Body of pancreas (tissue), 4 donors: ENCODE measurements around the gene MRPL3. TPM values are rescaled to one million over a fixed set of nuclear protein-coding genes. Genes with fewer than 3 reads are reported as not detected.
A peak's percentile ranks its signal among the peaks of the same experiment; 100 is the strongest.

Experiments
- ATAC-seq: fragments of 150-250 bp; one replicate; pipeline ENCODE4 v1.9.1; 2016
- DNase-seq, 4 donors: peaks; one replicate each; pipeline ENCODE4 v3.0.0-alpha.2; 2019
- H3K27ac ChIP-seq, 4 donors: fragments of 200-600 bp; sonication (generic); 1 replicate in 3 of 4; 2 replicates in 1 of 4; pipeline versions ENCODE4 v1.5.1 to v1.6.1; 2016 to 2019; ENCODE audit warnings: mild to moderate bottlenecking in 1 of 4, mixed read lengths in 1 of 4, moderate library complexity in 1 of 4
- H3K27me3 ChIP-seq, 2 donors: fragments of 200-600 bp; sonication (generic); one replicate each; pipeline ENCODE4 v1.6.0; 2016; ENCODE audit warnings: mild to moderate bottlenecking in 1 of 2
- H3K36me3 ChIP-seq, 2 donors: fragments of 200-600 bp; sonication (generic); replicated peaks in 1 of 2; 2 replicates each; pipeline ENCODE4 v1.5.1; 2016; ENCODE audit warnings: low read depth in 2 of 2; ENCODE audit not compliant: insufficient read depth in 1 of 2
- H3K4me1 ChIP-seq: fragments of 200-600 bp; sonication (generic); one replicate; pipeline ENCODE4 v1.6.0; 2016
- H3K4me3 ChIP-seq, 2 donors: fragments of 200-600 bp; sonication (generic); 1 replicate in 1 of 2; 2 replicates in 1 of 2; pipeline ENCODE4 v1.5.1; 2016 to 2019
- H3K9me3 ChIP-seq, 3 donors: fragments of 200-600 bp; sonication (generic); 1 replicate in 2 of 3; 2 replicates in 1 of 3; pipeline ENCODE4 v1.5.1; 2016
- CTCF ChIP-seq, 7 experiments: fragments of 450-650 bp in 4 of 7; fragments of 200-600 bp in 3 of 7; sonication (generic) in 3 of 7; IDR thresholded peaks; one replicate each; pipeline ENCODE4 v1.5.1; 2016 to 2019; ENCODE audit warnings: antibody characterized with exemption in 7 of 7
- POLR2A ChIP-seq, 3 donors: fragments of 450-650 bp; IDR thresholded peaks; one replicate each; pipeline ENCODE4 v1.6.1; 2016; ENCODE audit warnings: antibody characterized with exemption in 3 of 3, mild to moderate bottlenecking in 2 of 3
- WGBS, 2 donors: methylation state at CpG; one replicate each; pipeline ENCODE4 v1.1.5; 2017; 5-methylcytosine and 5-hydroxymethylcytosine counted together
- intact Hi-C: fragments of 100-400 bp; cut with DNase I; formaldehyde crosslinking; loops from one replicate; pipeline ENCODE4 v1.15.1; 2023
- total RNA-seq, 2 donors: library from RNA; depleted of rRNA; stranded (reverse); fragments of >200 nt; gene quantifications; one replicate each; pipeline ENCODE4 v1.1.0, GENCODE V29; 2016

Gene MRPL3
- total RNA-seq = 10 to 100 TPM; 41.5 to 43.1 TPM

GRCh38 chr3:131502530-131503319 lies at the start of gene MRPL3:
TSS of gene MRPL3 (minus strand) at chr3:131502971. CDS start at chr3:131502821, 150 bp downstream.
- WGBS, 2 donors = 2% methylated on average over 41 to 43 of the region's 47 CpGs
- DNase-seq = peak; percentile 84 to 92 (median 88)
- peak within 1 kb of the TSS; percentile 60 to 99 for H3K4me3 ChIP-seq
- no peaks in the 10 kb centered on the region for H3K27me3 ChIP-seq
- TF ChIP-seq CTCF (IDR thresholded peaks at IDR 0.05) = no peak
- peak in 2 of 3 donors; percentile 67 to 74 for TF ChIP-seq POLR2A (IDR thresholded peaks at IDR 0.05)
- ATAC-seq = peak; percentile 98
- no peaks in the 10 kb centered on the region for H3K9me3 ChIP-seq
- peaks cover 7% of the 10 kb centered on the region in 2 donors for H3K36me3 ChIP-seq
- H3K27ac ChIP-seq = peak within 1 kb of the TSS in 3 of 4 donors; percentile 50 to 79 (median 76)
- intact Hi-C loops = loop anchor here (10.0 kb wide), 1 partner anchor 118 kb away; the partner anchor contains the start of gene NUDT16
- peaks cover 18% of the 10 kb centered on the region for H3K4me1 ChIP-seq

GRCh38 chr3:131551761-131552160 lies 49.0 kb upstream of the MRPL3 start:
- TF ChIP-seq POLR2A (IDR thresholded peaks at IDR 0.05) (no peak), CTCF (IDR thresholded peaks at IDR 0.05) (no peak)
- H3K36me3 ChIP-seq = no peaks in the 10 kb centered on the region
- no peak overlapping the region for H3K4me3 ChIP-seq
- intact Hi-C loops = no loop called here
- H3K27me3 ChIP-seq = no peaks in the 10 kb centered on the region
- ATAC-seq = no peak
- no peaks in the 10 kb centered on the region for H3K9me3 ChIP-seq
- WGBS, 2 donors = 22 to 28% methylated on average over 4 of the region's 4 CpGs
- no peaks in the 10 kb centered on the region for H3K4me1 ChIP-seq
- no peak overlapping the region for H3K27ac ChIP-seq
- DNase-seq = peak in 2 of 4 donors; percentile 2 to 9

GRCh38 chr3:131550562-131551465 lies 48.0 kb upstream of the MRPL3 start:
- no peaks in the 10 kb centered on the region for H3K36me3 ChIP-seq
- H3K27me3 ChIP-seq = no peaks in the 10 kb centered on the region
- H3K4me3 ChIP-seq = no peak overlapping the region
- 65 to 72% methylated on average over 4 of the region's 4 CpGs for WGBS, 2 donors
- H3K4me1 ChIP-seq = no peaks in the 10 kb centered on the region
- no peaks in the 10 kb centered on the region for H3K9me3 ChIP-seq
- intact Hi-C loops = no loop called here
- DNase-seq = no peak
- no peak overlapping the region for H3K27ac ChIP-seq
- TF ChIP-seq POLR2A (IDR thresholded peaks at IDR 0.05) (no peak), CTCF (IDR thresholded peaks at IDR 0.05) (no peak)
- ATAC-seq = no peak

GRCh38 chr3:131549340-131549739 lies 46.6 kb upstream of the MRPL3 start:
- Histone ChIP-seq H3K4me1 (no peaks in the 10 kb centered on the region), H3K27me3 (no peaks in the 10 kb centered on the region), H3K27ac (no peak overlapping the region), H3K9me3 (no peaks in the 10 kb centered on the region), H3K4me3 (no peak overlapping the region), H3K36me3 (no peaks in the 10 kb centered on the region)
- no peak for TF ChIP-seq POLR2A (IDR thresholded peaks at IDR 0.05)
- no peak for TF ChIP-seq CTCF (IDR thresholded peaks at IDR 0.05)
- DNase-seq = no peak
- intact Hi-C loops = no loop called here
- 85 to 87% methylated on average over 1 of the region's 1 CpG for WGBS, 2 donors
- ATAC-seq = no peak
